ENCODE data around the gene L3MBTL2. TPM values are rescaled to one million over a fixed set of nuclear protein-coding genes. Genes with fewer than 3 reads are reported as not detected.

The L3MBTL2 gene
- polyA plus RNA-seq, 1 donor, result 27.1 TPM

DNA sequence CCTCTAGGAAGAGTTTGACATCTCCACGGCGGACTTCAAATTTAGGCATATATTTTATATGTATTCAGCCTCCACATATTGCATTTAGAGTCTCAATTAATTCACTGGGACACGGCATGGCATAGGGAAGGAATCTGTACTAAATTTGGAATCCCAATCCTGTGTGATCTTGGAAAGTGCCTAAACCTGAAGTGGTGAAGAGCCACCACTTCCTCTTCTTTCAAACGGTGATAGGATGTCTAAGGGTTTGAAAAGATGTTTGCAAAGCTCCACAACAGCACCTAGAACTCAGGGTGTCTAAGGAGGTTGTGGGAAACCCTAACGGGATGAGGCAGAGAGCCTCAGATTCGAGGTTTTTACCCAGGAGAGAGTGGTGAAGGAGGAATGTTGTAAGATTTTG is 1.0 kb upstream of the L3MBTL2 start:
- DNase-seq, result no peak

DNA sequence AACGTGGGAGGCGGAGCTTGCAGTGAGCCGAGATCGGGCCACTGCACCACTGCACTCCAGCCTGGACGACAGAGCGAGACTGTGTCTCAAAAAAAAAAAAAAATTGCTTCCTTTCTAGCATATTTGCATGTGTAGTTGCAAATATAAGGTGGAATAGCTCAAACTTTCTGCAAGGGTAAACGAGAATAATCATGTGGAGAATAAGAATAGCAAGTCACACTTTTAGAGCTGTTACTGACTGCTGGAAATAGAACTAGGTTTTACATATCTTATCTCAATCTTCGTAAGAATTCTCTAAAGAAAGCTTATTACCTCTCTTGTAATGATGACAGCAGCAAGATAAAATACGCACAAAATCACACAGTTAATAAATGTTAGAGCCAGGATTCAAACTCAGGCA is 1.6 kb downstream of the L3MBTL2 start:
- DNase-seq, result no peak

DNA sequence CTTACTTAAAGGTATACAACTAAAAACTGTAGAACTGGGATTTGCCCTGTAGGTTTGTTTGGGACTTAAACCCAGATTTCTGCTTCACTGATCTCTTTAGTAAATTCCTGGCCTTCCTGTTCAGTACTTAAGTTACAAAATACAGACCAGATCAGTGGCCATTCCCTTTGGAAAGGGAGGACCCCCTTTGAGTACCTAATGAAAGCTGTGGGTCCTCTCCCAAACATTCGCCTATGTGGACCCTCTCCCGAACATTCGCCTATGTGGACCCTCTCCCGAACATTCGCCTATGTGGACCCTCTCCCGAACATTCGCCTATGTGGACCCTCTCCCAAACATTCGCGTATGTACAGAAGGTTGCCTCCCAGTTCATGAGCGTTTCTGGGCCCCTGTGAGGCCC is 10.3 kb downstream of the L3MBTL2 start:
- DNase-seq, result no peak

DNA sequence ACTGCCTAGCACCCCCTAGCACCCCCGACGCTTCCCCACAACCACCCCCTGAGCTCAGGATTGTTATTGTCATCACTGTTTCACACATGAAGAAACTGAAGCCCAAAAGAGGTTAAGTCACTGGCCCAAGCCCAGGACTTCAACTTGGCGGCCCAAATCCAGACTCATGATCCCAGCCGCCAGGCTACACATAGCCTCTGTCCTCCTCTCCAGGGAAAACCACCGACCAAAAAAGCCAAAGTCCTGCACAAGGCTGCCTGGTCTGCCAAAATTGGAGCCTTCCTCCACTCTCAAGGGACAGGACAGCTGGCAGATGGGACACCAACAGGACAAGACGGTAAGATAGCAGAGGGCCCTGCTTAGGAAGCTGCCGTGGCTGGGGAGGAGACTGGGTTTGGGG is 10.8 kb downstream of the L3MBTL2 start:
- no peak for DNase-seq

DNA sequence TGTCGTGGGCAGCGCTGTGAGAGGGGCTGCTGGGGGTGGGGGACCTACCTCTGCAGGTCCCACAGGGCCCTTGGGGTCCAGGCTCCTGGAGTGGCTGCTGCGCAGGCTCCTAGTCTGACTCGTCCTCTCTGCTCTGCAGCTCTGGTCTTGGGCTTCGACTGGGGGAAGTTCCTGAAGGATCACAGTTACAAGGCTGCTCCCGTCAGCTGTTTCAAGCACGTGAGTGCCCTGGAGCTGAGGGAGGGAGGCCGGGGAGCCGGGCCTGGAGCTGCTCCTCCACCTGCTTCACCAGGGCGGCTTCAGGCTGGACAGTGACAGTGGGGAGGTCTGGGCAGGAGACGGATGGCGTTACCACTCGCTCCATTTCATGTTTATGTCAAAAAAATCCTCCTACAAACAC is 11.9 kb downstream of the L3MBTL2 start:
- no peak for DNase-seq

DNA sequence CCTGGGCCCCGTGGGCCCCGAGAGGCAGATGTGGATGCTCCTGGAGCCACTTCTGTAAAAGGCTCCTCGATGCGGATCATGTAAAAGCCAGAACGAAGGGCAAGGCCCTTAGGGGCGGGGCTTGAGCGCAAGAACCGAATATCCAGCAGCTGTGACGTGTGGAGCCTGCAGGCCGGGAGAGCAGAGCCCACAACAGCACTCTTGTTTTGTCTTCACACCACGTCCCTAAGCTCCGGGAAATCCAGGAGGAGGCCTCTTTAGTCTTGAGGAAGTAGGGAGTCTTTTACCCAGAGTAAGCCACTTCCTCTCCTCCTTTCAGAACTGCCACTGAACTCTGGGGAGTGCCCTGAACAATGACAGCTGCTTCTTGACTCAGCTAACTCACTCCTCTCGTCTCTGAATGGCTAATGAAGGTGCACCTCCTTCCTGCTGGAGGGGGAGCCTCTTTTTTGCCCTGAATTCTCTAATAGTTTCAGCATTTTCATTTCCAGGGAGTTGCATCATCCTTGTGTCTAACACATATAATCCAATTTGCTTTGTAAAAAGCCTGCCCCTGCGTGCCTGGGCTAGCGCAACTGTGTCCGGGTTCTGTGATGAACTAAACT is 12.5 kb downstream of the L3MBTL2 start:
- DNase-seq, result no peak

DNA sequence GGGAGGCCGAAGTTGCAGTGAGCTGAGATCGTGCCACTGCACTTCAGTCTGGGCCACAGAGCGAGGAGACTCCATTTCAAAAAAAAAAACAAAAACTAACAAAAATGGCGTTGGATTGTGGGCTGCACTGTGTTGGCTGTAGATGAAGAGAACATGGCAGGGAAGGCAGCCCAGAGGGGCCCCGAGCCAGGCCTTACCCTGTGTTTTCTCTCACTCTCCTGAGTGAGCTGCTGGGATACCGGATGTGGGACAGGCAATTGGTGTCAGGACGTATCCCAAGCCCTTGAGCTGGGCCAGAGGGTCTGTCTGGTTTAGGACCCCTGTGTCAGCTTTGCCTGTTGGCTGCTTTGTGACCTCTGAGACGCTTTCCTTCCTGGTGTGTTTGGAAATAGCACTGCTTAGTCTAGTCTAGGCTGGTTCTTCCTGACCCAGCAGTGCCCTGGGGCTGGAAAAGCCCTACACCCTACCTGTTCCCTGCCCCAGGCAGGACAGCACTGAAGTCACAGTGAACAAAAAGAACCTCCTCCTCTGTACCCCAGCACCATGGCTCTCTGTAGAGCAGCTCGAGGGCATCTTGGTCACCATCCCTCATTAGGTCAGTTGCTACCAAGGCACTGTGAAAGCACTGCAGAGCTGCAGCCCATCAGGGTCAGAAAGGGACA is 17.9 kb downstream of the L3MBTL2 start:
- no peak for DNase-seq

DNA sequence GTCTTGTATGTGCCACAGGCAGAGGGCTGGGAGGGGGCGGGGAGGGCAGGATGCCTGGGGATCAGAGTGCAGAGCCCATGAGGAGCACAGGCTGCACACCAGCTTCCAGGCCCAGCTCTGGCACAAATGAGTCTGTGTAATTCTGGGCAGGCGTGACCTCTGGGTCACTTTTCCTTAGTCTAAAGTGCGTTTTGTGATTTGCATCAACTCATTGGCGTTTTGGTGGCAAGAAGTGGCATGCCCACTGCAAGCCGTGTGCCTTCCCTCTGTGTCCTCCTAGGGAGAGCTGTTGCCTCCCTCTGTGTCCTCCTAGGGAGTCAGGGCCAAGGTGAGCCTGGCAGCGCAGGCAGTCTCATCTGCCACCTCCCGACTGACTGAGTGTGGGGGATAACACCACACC is 18.4 kb downstream of the L3MBTL2 start:
- no peak for DNase-seq

DNA sequence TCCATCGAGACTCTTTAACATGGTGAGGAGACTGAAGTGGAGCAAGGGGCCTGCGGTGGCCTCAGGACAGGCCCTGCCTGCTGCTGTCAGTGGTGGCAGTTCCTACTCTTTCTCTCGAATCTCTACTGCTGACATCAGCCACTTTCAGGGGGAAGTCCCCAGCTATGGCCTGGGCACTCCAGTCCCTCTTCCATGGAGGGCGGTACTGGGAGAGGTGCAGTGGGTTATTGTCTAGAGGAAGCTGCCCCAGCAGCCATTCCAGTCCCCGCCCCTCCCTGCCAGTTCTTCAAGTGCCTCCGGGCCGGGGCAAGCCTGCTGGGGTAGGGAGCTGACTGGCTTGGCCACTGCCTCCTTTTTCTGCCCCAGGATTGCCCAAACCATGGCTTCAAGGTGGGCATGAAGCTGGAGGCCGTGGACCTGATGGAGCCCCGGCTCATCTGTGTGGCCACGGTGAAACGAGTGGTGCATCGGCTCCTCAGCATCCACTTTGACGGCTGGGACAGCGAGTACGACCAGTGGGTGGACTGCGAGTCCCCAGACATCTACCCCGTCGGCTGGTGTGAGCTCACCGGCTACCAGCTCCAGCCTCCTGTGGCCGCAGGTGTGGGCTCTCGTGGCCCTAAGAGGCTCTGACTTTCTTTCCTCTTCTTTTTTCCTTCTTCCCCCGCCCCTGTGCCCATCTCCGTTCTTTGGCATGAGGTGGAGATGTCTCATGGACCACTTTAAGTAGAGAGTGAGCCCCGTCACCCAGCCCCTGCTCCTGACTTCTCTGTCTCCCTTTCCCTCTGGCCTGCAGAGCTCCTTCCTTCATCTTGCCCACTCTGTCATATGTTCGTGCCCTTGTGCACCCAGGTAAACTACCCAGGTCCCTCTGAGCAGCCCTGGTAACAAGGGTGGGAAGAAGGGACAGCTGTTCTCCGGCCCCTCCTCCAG is 21.9 kb downstream of the L3MBTL2 start:
- no peak for DNase-seq

DNA sequence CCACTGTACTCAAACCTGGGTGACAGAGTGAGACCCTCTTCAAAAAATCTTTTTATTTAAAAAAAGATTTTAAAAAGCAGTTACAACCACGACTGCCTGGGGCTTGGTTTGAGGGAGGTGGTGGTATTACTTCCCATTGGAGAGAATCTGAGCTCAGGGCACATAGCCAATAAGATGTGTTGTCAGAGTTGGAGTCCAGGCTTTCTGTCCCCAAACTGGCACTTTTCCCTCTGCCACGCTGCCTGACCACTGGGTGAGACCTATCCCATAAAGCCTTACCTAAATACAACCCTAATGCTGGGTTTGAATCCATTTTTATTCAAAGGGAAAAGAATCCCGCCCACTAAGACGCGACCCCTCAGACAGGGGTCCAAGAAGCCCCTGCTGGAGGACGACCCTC is 24.1 kb downstream of the L3MBTL2 start:
- no peak for DNase-seq

DNA sequence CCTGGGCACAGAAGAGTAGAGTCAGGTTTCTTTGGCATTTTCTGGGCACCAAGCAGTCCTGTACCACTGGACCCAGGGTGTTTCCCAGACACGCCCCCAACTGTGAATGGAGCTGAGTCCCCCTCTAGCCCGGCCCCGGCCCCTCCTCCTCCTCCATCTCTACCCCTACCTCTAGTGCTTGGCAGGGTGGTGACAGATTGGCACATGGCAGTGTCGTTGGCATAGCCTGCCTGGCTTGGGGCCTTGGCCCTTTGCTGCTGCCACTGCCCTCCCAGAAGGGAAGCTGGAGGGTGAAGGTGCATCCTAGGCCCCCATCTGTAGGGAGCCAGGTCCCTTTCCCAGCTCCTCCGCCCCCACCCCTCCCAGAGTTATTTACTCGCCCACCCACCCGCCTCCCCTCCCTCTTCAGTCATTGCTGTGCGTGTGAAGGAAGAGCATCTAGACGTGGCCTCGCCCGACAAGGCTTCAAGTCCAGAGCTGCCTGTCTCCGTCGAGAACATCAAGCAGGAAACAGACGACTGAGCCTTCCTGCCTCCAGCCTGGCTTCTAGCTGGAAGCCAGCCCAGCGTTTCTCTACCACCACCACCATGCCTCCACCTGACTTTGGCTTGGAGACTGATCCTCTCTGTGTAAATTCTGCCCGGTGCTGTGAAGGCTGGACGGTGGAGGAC is 24.8 kb downstream of the L3MBTL2 start:
- DNase-seq, result no peak

DNA sequence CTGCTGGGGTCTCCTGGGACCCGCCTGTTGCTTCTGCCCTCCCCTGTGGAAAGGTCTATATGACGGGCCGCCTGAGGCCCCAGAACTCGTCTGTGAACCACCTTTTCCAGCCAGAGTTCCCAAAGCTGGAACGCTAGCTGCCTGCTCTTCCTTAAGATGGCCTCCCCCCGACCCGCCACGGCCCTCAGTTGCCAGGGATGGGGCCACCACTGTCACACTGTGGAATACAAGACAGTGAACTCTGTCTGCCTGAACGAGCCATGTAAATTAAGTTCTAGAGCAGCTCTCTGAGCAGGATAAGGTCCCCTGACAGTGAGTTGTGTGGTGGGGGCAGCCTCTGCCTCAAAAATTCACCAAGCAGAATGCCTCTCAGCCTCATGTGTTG is 25.3 kb downstream of the L3MBTL2 start:
- DNase-seq, result no peak

DNA sequence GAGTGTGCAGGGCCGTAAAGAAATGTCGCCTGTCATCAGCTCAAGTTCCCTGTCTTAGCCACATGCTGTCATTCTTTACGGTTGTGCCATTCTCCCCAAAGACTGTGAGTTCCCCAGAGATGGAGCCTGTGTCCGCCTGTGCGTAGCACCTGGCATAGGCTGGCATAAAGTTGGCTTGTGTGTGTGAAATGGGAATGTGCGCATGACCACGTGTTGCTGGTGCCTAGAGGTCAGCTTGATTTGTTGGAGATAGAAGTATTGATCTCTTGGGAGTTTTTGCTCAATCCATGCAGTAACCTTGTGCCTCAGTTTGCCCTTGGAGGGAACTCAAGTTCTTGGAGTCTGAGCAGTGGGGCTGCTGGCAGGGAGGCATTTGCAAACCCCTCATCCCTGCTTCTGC is 26.3 kb downstream of the L3MBTL2 start:
- no peak for DNase-seq

DNA sequence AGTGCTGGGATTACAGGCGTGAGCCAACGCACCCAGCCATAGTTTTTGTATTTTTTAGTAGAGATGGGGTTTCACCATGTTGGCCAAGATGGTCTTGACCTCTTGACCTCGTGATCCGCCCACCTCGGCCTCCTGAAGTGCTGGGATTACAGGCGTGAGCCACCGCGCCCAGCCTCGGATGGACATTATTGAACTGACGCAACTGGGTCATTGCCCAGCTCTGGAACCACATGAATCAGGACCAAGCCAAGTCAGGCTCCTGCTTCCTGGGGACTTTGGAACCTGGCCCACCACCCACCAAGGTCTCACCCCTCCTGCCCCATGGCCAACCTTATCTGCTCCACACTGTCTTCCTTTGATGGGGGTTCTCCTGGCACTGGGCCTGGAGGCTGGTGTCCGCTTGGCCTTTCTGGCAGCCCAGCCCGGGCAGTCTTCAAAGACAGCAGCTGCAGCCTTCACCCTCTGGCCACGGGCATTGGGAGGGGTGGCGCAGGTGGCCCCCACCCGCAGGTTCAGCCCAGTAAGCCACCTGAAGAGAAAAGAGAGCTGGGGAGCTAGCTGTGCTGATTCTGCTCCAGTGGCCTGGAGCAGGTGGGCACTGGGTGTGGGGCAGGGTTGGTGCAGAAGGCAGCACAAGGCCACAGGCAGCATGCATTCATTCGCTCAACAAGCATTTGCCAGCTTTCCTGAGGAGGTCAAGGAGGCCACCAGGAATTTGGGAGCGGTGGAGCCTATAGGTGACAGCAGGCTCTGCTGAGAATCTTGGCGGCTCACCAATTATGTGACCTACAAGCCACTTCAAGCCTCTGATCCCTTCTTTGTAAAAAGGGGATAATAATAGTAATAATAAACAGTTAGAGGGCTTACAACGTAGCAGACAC is 29.9 kb downstream of the L3MBTL2 start:
- DNase-seq, result no peak

DNA sequence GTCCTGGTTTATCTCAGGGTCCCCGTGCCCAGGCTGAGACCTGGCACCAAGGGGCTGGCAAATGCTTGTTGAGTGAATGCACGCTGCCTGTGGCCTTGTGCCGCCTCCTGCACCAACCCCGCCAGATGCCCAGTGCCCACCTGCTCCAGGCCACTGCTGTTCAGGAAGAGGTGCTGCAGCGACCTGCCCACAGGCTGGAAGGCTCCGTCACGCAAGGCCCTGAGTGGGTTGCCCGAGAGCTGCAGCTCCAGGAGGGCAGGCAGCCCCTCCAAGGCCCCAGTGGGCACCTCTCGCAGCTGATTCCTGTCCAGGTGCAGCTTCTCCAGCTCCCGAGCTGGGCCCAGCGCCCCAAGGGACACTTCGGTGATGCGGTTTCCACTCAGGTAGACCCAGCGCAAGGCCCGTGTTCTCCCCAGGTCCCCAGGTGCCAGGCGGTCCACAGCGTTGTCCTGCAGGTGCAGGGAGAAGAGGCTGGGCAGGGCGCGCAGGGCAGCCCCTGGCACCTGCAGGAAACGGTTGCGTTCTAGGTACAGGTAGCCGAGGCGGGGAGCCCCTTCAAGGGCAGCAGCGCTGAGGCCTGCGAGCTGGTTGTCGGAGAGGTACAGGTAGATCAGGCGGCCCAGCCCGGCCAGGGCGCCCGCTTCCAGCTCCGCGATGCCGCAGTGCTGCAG is 32.1 kb downstream of the L3MBTL2 start:
- DNase-seq, result no peak

DNA sequence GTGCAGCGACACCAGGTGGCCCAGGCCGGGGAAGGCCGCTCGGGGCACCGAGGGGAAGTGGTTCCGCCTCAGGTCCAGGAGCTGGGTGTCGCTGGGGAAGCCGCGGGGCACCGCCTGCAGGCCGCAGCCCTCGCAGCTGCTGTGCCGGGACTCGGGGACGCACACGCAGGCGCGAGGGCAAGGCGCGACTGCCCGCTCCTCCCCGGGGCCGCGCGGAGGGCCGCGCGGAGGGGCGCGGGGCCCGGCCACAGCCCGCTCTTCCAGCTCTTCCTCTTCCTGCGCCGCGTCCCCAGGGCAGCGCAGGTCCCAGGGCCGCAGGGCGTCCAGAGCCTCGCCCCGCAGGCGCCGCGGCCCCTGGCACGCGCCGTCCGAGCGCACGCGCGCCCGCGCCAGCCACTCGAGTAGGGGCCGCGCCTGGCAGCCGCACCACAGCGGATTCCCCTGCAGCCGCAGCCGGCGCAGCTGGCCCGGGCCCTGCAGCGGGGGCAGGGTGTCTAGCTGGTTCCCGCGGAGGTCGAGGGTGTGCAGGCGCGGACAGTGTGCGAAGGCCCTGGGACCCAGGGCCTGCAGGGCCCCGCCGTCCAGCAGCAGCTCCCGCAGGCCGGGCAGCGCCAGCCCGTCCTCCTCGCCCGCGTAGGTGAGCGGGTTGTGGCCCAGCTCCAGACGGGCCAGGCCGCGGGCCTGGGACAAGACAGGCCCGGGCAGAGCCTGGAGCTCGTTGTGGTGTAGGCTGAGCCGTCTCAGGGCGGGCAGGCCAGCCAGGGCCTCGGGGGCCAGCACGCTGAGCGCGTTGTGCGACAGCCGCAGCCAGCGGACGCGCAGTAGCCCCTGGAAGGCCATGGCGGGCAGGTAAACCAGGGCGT is 32.8 kb downstream of the L3MBTL2 start:
- peak; percentile 66 for DNase-seq

DNA sequence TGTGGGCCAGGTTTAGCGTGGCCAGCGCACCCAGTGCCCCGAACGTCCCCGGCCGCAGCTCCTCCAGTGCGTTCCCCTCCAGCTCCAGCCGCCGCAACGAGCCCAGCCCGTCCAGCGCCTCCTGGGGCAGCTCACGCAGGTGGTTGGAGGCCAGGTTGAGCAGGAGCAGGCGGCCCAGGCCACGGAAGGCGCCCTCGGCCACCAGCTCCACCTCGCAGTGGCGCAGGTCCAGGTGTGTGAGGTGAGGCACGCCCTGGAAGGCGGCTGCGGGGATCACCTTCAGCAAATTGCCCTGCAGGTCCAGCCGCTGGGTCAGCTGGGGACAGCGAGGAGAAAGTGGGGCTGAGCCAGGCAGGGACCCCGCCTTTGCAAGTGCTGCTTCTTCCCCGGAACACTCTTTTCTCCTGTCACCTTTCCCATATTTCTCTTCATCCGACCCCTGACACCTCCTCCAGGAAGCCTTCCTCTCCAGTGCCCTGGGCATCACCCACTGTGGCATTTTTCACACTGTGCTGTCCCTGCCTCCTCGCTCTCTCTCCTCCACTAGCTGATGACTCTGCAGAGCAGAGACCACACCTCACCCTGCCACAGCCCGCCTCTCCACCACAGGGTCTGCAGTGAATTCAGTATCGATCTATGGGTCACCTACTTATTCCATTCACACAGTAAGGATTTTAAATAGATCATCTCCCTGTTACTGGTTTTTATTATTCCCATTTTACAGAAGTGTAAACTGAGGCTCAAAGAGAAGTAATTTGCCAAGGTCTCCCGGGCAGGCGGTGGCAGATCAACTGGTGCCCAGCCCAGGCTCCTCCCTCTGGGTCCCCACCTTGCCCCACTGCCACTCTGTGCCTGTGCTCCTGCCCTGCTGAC is 33.7 kb downstream of the L3MBTL2 start:
- no peak for DNase-seq

DNA sequence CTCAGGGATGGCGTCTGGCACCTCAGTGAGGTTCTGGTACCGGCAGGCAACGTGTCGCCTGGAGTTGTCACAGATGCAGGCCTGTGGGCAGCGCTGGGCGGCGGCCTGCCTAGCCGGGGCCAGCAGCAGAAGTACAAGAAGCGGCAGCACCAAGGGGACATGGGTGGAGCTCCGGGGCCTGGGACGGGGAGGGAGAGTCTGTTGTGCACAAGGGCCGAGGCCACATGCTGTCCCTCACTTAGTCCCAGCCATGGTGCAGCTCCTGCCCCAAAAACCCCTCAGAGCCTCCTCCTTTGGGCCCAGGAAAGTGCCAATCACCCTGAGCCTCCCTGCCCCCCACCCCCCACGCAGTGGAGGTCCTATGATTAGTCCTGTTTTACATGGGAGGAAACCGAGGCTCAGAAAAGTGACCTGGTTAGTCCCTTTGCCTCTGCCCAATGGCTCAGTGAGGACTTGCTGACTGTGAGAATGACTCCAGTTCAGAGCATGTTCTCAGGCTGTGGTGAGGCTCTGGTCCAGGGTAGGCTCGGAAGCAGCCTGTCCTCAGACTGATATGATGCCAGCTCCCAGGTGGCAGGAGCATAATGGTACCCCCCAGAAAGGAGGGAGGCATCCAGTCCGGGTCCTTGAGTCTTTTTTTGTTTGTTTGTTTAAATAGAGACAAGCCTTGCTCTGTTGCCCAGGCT is 34.5 kb downstream of the L3MBTL2 start:
- DNase-seq, result no peak
